Gastrocnemius medialis (tissue), 4 donors: ENCODE results near the gene UGT1A8.

Experiments
- POLR2A ChIP-seq, 2 donors: fragments of 450-650 bp; IDR thresholded peaks; one replicate each; pipeline ENCODE4 v1.6.1; 2017; ENCODE audit warnings: antibody characterized with exemption in 2 of 2, mild to moderate bottlenecking in 2 of 2, moderate library complexity in 2 of 2
- TF ChIP-seq, protein P1 (sequence below), 5 experiments: fragments of 450-650 bp in 3 of 5; fragments of 200-600 bp in 2 of 5; sonication (generic) in 2 of 5; IDR thresholded peaks in 4 of 5; conservative IDR thresholded peaks in 1 of 5; 1 replicate in 4 of 5; 2 replicates in 1 of 5; pipeline ENCODE4 v1.5.1; 2016 to 2019; ENCODE audit warnings: antibody characterized with exemption in 5 of 5, mild to moderate bottlenecking in 3 of 5, moderate library complexity in 3 of 5

DNA sequence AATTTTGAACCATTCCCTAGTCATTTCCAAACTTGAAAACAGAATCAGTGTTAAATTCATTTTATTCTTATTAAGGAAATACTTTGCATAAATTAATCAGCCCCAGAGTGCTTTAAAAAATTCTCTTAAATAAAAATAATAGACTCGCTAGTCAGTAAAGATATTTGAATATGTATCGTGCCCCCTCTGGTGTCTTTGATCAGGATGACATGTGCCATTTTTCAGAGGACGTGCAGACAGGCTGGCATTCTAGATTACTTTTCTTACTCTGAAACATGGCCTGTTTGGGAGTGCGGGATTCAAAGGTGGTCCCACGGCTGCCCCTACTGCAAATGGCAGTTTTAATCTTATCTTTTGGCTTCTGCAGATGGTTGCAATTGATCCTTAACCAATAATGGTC is 155.2 kb downstream of the UGT1A8 start:
- TF ChIP-seq, protein P1, sequence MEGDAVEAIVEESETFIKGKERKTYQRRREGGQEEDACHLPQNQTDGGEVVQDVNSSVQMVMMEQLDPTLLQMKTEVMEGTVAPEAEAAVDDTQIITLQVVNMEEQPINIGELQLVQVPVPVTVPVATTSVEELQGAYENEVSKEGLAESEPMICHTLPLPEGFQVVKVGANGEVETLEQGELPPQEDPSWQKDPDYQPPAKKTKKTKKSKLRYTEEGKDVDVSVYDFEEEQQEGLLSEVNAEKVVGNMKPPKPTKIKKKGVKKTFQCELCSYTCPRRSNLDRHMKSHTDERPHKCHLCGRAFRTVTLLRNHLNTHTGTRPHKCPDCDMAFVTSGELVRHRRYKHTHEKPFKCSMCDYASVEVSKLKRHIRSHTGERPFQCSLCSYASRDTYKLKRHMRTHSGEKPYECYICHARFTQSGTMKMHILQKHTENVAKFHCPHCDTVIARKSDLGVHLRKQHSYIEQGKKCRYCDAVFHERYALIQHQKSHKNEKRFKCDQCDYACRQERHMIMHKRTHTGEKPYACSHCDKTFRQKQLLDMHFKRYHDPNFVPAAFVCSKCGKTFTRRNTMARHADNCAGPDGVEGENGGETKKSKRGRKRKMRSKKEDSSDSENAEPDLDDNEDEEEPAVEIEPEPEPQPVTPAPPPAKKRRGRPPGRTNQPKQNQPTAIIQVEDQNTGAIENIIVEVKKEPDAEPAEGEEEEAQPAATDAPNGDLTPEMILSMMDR (IDR thresholded peaks at IDR 0.05 in 4 of 5, conservative IDR thresholded peaks at IDR 0.05 in 1 of 5) = no peak
- TF ChIP-seq POLR2A (IDR thresholded peaks at IDR 0.05) = no peak
